A549 (cell line): ENCODE measurements around the gene C1orf167. TPM values are rescaled to one million over a fixed set of nuclear protein-coding genes. Genes with fewer than 3 reads are reported as not detected.

Experiments
- ATAC-seq, 2 experiments: fragments of 200-7000 bp in 1 of 2; fragments of >200 bp in 1 of 2; cut with Nextera tagmentation in 1 of 2; cut with Tn5 transposase in 1 of 2; 3 replicates each; pipeline versions ENCODE4 v1.8.0 to v1.9.1; 2018 to 2020; ENCODE audit warnings: mild to moderate bottlenecking in 1 of 2, moderate library complexity in 1 of 2
- CTCF ChIA-PET: fragments of 300-600 bp; sonication (Branson Sonifier 250); formaldehyde crosslinking; extraction: SDS; loops from one replicate; lab custom pipeline; 2021; ENCODE audit warnings: antibody characterized with exemption, inconsistent platforms; lab: Yijun Ruan, JAX
- POLR2A ChIA-PET: fragments of 350-600 bp; formaldehyde crosslinking; extraction: SDS; loops from one replicate; lab custom pipeline; 2021; ENCODE audit warnings: antibody characterized with exemption, inconsistent platforms; lab: Yijun Ruan, JAX
- DNase-seq, 2 experiments: peaks; one replicate each; pipeline versions ENCODE4 v3.0.0 to v3.0.0-alpha.2; 2011 to 2016; ENCODE audit warnings: low read depth in 1 of 2, low spot score in 1 of 2
- FAIRE-seq: peaks from 2 replicates; lab custom pipeline; 2011; peaks lifted over from hg19 to GRCh38; lab: Jason Lieb, UNC
- H3K27ac ChIP-seq, 2 experiments: fragments of >200 bp; sonication (Bioruptor Twin); formaldehyde crosslinking; 3 replicates each; pipeline ENCODE4 v1.5.1; 2016 to 2017
- H3K4me1 ChIP-seq: fragments of >200 bp; sonication (Bioruptor Twin); formaldehyde crosslinking; 3 replicates; pipeline ENCODE4 v1.6.1; 2016
- H3K4me2 ChIP-seq: fragments of >200 bp; sonication (Bioruptor Twin); formaldehyde crosslinking; 3 replicates; pipeline ENCODE4 v1.6.1; 2016
- H3K4me3 ChIP-seq: fragments of >200 bp; sonication (Bioruptor Twin); formaldehyde crosslinking; 3 replicates; pipeline ENCODE4 v1.5.1; 2016
- H3K9me3 ChIP-seq: fragments of >200 bp; sonication (Bioruptor Twin); formaldehyde crosslinking; 3 replicates; pipeline ENCODE4 v1.6.1; 2016
- BCL3 ChIP-seq: fragments of >200 bp; sonication (Bioruptor Twin); formaldehyde crosslinking; IDR thresholded peaks from 3 replicates; pipeline ENCODE4 v1.6.1; 2016
- CBX8 ChIP-seq: fragments of 200-600 bp; sonication (generic); IDR thresholded peaks from 2 replicates; pipeline ENCODE4 v1.6.1; 2016
- CHD2 ChIP-seq: fragments of 150-350 bp; IDR thresholded peaks from 2 replicates; pipeline ENCODE4 v1.6.1; 2014; ENCODE audit warnings: low read length; ENCODE audit not compliant: partially characterized antibody
- EHF ChIP-seq: fragments of 250-450 bp; sonication (Bioruptor Pico); IDR thresholded peaks from 2 replicates; pipeline ENCODE4 v1.5.0; 2020; ENCODE audit warnings: mild to moderate bottlenecking
- EHMT2 ChIP-seq: fragments of 200-600 bp; sonication (generic); IDR thresholded peaks from 2 replicates; pipeline ENCODE4 v1.6.1; 2016; ENCODE audit warnings: antibody characterized with exemption, low read depth, mild to moderate bottlenecking, moderate library complexity
- ESRRA ChIP-seq: fragments of 150-350 bp; IDR thresholded peaks from 2 replicates; pipeline ENCODE4 v1.6.1; 2014; ENCODE audit warnings: mild to moderate bottlenecking, low read length, borderline replicate concordance
- FOSB ChIP-seq: fragments of 250-450 bp; sonication (Bioruptor Pico); IDR thresholded peaks from 2 replicates; pipeline ENCODE4 v1.5.0; 2020; ENCODE audit warnings: mild to moderate bottlenecking, moderate library complexity
- HDAC2 ChIP-seq: fragments of 200-600 bp; sonication (generic); IDR thresholded peaks from 2 replicates; pipeline ENCODE4 v1.6.1; 2016
- HEYL ChIP-seq: fragments of 250-450 bp; sonication (Bioruptor Pico); IDR thresholded peaks from 2 replicates; pipeline ENCODE4 v1.8.0; 2021; ENCODE audit warnings: mild to moderate bottlenecking, moderate library complexity
- HOXB5 ChIP-seq: fragments of 250-450 bp; sonication (Bioruptor Pico); IDR thresholded peaks from 2 replicates; pipeline ENCODE4 v1.5.0; 2020; ENCODE audit warnings: mild to moderate bottlenecking, moderate library complexity
- JUN ChIP-seq, 2 experiments: fragments of >200 bp; sonication (Bioruptor Twin); formaldehyde crosslinking; IDR thresholded peaks; 2 replicates in 1 of 2; 3 replicates in 1 of 2; pipeline ENCODE4 v1.6.1; 2016 to 2017
- JUNB ChIP-seq: fragments of >200 bp; sonication (Bioruptor Twin); formaldehyde crosslinking; IDR thresholded peaks from 2 replicates; pipeline ENCODE4 v1.6.1; 2016
- MAFK ChIP-seq: fragments of 450-650 bp; IDR thresholded peaks from 2 replicates; pipeline ENCODE4 v1.6.1; 2014; ENCODE audit not compliant: partially characterized antibody
- MAZ ChIP-seq: fragments of 150-350 bp; IDR thresholded peaks from 2 replicates; pipeline ENCODE4 v1.6.1; 2014; ENCODE audit warnings: antibody characterized with exemption, low read depth, low read length, borderline replicate concordance
- MYC ChIP-seq: IDR thresholded peaks from 2 replicates; pipeline ENCODE4 v1.6.1; 2012; ENCODE audit warnings: mild to moderate bottlenecking, inconsistent platforms, low read length, improper control_type of control experiment, borderline replicate concordance
- NPAS2 ChIP-seq: fragments of 250-450 bp; sonication (Bioruptor Pico); IDR thresholded peaks from 2 replicates; pipeline ENCODE4 v1.8.0; 2022; ENCODE audit warnings: mild to moderate bottlenecking, moderate library complexity, borderline replicate concordance
- NR3C1 ChIP-seq: fragments of >200 bp; sonication (Bioruptor Twin); formaldehyde crosslinking; IDR thresholded peaks from 3 replicates; pipeline ENCODE4 v1.6.1; 2017
- PHF8 ChIP-seq: fragments of 200-600 bp; sonication (generic); IDR thresholded peaks from 2 replicates; pipeline ENCODE4 v1.6.1; 2016; ENCODE audit warnings: low read depth, mild to moderate bottlenecking, antibody characterized with exemption, moderate library complexity, borderline replicate concordance
- RCOR1 ChIP-seq: fragments of 150-350 bp; IDR thresholded peaks from 2 replicates; pipeline ENCODE4 v1.6.1; 2014; ENCODE audit warnings: antibody characterized with exemption, low read length, low read depth
- SREBF2 ChIP-seq: fragments of 450-650 bp; IDR thresholded peaks from 2 replicates; pipeline ENCODE4 v1.6.1; 2014; ENCODE audit warnings: mild to moderate bottlenecking, moderate library complexity
- ZNF302 ChIP-seq: fragments of 250-450 bp; sonication (Bioruptor Pico); IDR thresholded peaks from 2 replicates; pipeline ENCODE4 v1.9.0; 2021; ENCODE audit warnings: inconsistent platforms, mild to moderate bottlenecking, moderate library complexity
- WGBS: methylation state at CpG from one replicate; pipeline ENCODE4 v1.1.6; 2017; ENCODE audit errors: missing lambda C conversion rate; 5-methylcytosine and 5-hydroxymethylcytosine counted together
- polyA plus RNA-seq, 4 experiments: library from polyadenylated mRNA; depleted of rRNA in 3 of 4; stranded (reverse); fragments of >200 nt; fragmentation: RNase III in 1 of 4; extraction: RNeasy Plus Mini Kit Qiagen cat#74134 plus additional on column Dnase treatment in 1 of 4; gene quantifications; 2 replicates in 3 of 4; 3 replicates in 1 of 4; pipeline ENCODE4 v1.2.3, GENCODE V29; 2011 to 2017
- TF ChIP-seq, protein P1 (sequence below): fragments of 250-450 bp; sonication (Bioruptor Pico); IDR thresholded peaks from 2 replicates; pipeline ENCODE4 v1.5.0; 2021; ENCODE audit warnings: mild to moderate bottlenecking, moderate library complexity, borderline replicate concordance
- TF ChIP-seq, protein P2 (sequence below): fragments of 150-350 bp; IDR thresholded peaks from 2 replicates; pipeline ENCODE4 v1.6.1; 2014; ENCODE audit warnings: low read depth, mild to moderate bottlenecking, low read length
- TF ChIP-seq, protein P3 (sequence below): fragments of >200 bp; sonication (Bioruptor Twin); formaldehyde crosslinking; IDR thresholded peaks from 2 replicates; pipeline ENCODE4 v1.6.1; 2016
- TF ChIP-seq, protein P4 (sequence below): fragments of 200-600 bp; sonication (generic); IDR thresholded peaks from 2 replicates; pipeline ENCODE4 v1.6.1; 2016; ENCODE audit warnings: antibody characterized with exemption, mild to moderate bottlenecking, moderate library complexity

Gene C1orf167
- polyA plus RNA-seq, 2 of the 4 experiments (the other 2 are of a cell fraction) = not detected

DNA sequence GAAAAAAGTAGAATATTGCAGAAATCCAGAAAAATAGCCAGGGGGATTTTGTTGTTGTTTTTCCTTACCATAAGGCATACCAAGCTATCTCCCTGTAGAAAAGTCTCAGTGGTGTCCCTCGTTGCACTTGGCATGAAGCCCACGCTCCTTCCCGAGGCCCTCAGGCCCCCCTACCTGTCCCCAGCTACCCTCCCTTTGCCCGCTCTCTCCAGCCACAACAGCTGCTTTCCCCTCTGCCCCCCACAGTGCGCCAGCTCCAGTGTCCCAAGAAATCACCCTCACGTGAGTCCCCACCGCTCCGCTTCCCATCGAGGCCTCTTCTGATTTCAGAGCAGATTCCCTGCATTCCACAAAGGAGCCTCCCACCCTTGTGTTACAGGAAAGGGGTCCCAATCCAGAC lies 17.7 kb upstream of the C1orf167 start (continued):
- TF ChIP-seq HDAC2 (no peak), EHMT2 (no peak), JUN (IDR thresholded peaks at IDR 0.05) (no peak), HEYL (no peak), NR3C1 (no peak)

DNA sequence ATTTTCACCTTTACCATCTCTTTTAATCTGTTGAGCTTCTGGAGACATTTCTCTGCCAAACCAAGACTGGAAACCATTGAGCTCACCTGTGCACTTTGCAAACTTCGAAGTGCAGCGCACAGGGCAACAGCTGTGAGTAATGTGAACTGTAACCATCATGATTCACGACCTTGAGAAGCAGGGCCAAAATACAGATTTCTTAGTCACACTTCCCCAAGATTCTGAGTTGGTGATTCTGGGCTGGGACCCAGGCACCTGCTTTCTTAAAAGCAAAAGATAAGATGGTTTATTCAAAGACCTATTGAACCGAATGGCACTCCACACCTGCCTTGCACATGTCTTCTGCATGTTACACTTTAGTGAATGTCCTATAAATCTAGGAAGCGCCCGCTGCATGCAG lies 15.9 kb upstream of the C1orf167 start:
- TF ChIP-seq ZNF302 (CRISPR knock-in tag) (no peak), PHF8 (no peak), NPAS2 (no peak), SREBF2 (no peak), MAFK (no peak), ESRRA (no peak), RCOR1 (no peak), MAZ (no peak), HOXB5 (CRISPR knock-in tag) (no peak), JUNB (no peak), EHF (CRISPR knock-in tag) (no peak), BCL3 (no peak), FOSB (CRISPR knock-in tag) (no peak), CHD2 (no peak), MYC (no peak), CBX8 (no peak)
- TF ChIP-seq, protein P1, sequence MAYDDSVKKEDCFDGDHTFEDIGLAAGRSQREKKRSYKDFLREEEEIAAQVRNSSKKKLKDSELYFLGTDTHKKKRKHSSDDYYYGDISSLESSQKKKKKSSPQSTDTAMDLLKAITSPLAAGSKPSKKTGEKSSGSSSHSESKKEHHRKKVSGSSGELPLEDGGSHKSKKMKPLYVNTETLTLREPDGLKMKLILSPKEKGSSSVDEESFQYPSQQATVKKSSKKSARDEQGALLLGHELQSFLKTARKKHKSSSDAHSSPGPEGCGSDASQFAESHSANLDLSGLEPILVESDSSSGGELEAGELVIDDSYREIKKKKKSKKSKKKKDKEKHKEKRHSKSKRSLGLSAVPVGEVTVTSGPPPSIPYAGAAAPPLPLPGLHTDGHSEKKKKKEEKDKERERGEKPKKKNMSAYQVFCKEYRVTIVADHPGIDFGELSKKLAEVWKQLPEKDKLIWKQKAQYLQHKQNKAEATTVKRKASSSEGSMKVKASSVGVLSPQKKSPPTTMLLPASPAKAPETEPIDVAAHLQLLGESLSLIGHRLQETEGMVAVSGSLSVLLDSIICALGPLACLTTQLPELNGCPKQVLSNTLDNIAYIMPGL = no peak
- TF ChIP-seq, protein P2, sequence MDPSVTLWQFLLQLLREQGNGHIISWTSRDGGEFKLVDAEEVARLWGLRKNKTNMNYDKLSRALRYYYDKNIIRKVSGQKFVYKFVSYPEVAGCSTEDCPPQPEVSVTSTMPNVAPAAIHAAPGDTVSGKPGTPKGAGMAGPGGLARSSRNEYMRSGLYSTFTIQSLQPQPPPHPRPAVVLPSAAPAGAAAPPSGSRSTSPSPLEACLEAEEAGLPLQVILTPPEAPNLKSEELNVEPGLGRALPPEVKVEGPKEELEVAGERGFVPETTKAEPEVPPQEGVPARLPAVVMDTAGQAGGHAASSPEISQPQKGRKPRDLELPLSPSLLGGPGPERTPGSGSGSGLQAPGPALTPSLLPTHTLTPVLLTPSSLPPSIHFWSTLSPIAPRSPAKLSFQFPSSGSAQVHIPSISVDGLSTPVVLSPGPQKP = no peak
- TF ChIP-seq, protein P3, sequence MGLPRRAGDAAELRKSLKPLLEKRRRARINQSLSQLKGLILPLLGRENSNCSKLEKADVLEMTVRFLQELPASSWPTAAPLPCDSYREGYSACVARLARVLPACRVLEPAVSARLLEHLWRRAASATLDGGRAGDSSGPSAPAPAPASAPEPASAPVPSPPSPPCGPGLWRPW = no peak
- TF ChIP-seq, protein P4, sequence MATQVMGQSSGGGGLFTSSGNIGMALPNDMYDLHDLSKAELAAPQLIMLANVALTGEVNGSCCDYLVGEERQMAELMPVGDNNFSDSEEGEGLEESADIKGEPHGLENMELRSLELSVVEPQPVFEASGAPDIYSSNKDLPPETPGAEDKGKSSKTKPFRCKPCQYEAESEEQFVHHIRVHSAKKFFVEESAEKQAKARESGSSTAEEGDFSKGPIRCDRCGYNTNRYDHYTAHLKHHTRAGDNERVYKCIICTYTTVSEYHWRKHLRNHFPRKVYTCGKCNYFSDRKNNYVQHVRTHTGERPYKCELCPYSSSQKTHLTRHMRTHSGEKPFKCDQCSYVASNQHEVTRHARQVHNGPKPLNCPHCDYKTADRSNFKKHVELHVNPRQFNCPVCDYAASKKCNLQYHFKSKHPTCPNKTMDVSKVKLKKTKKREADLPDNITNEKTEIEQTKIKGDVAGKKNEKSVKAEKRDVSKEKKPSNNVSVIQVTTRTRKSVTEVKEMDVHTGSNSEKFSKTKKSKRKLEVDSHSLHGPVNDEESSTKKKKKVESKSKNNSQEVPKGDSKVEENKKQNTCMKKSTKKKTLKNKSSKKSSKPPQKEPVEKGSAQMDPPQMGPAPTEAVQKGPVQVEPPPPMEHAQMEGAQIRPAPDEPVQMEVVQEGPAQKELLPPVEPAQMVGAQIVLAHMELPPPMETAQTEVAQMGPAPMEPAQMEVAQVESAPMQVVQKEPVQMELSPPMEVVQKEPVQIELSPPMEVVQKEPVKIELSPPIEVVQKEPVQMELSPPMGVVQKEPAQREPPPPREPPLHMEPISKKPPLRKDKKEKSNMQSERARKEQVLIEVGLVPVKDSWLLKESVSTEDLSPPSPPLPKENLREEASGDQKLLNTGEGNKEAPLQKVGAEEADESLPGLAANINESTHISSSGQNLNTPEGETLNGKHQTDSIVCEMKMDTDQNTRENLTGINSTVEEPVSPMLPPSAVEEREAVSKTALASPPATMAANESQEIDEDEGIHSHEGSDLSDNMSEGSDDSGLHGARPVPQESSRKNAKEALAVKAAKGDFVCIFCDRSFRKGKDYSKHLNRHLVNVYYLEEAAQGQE = no peak
- POLR2A ChIA-PET = no interaction called here
- 79% methylated on average over 6 of the region's 6 CpGs for WGBS
- ATAC-seq (no peak), FAIRE-seq (no peak), DNase-seq (no peak)
- Histone ChIP-seq H3K4me3 (no peak overlapping the region), H3K4me2 (no peak overlapping the region), H3K4me1 (no peaks in the 10 kb centered on the region; the same call in 2 of the 3 replicates), H3K9me3 (no peaks in the 10 kb centered on the region), H3K27ac (no peak overlapping the region)
- CTCF ChIA-PET = no interaction called here
